WI38 (cell line): ENCODE measurements around the gene C19orf81.

Experiments used
- H3K4me3 ChIP-seq: 2 replicates; pipeline ENCODE4 v1.5.1; 2011; ENCODE audit warnings: low read depth, mild to moderate bottlenecking, control low read depth, low read length
- TF ChIP-seq, protein P1 (sequence below): IDR thresholded peaks from 2 replicates; pipeline ENCODE4 v1.5.1; 2012; ENCODE audit warnings: low read depth, mild to moderate bottlenecking, control low read depth, low read length

C19orf81 gene

DNA sequence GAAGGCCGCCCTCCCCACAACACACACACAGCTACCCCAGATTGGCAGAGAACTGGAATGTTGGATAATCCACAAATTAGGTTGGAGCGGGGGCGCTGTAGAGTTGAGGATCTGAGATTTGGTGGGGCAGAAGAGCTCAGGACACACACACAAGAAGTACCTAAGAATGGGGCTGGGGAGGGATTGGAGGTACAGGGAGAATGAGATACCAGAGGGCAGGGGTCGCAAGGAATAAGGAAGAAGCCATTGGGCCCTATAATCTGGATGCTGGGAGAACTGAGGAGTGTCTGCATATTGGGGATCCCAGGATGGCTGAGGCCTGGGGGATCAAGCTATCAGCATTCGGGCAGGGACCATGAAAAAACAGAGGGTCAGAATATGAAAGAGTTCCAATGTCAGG lies 21.1 kb upstream of the C19orf81 start:
- no peak overlapping the region for H3K4me3 ChIP-seq
- TF ChIP-seq, protein P1, sequence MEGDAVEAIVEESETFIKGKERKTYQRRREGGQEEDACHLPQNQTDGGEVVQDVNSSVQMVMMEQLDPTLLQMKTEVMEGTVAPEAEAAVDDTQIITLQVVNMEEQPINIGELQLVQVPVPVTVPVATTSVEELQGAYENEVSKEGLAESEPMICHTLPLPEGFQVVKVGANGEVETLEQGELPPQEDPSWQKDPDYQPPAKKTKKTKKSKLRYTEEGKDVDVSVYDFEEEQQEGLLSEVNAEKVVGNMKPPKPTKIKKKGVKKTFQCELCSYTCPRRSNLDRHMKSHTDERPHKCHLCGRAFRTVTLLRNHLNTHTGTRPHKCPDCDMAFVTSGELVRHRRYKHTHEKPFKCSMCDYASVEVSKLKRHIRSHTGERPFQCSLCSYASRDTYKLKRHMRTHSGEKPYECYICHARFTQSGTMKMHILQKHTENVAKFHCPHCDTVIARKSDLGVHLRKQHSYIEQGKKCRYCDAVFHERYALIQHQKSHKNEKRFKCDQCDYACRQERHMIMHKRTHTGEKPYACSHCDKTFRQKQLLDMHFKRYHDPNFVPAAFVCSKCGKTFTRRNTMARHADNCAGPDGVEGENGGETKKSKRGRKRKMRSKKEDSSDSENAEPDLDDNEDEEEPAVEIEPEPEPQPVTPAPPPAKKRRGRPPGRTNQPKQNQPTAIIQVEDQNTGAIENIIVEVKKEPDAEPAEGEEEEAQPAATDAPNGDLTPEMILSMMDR, result no peak

DNA sequence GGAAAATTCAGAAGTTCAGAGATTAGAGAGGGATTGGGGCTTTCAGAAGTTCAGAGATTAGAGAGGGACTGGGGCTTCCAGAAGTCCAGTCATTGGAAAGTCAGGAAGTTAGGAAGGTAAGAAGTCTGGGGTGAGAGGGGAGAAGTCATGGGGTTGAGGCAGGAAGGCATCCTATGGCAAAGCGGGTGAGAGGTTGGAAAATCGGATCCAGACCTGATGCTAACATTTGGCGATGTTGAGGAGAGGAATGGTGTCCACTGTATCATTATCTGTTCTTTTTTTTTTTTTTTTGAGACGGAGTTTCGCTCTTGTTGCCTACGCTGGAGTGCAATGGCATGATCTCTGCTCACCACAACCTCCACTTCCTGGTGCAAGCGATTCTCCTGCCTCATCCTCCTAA lies 20.7 kb upstream of the C19orf81 start:
- TF ChIP-seq, protein P1, result no peak

DNA sequence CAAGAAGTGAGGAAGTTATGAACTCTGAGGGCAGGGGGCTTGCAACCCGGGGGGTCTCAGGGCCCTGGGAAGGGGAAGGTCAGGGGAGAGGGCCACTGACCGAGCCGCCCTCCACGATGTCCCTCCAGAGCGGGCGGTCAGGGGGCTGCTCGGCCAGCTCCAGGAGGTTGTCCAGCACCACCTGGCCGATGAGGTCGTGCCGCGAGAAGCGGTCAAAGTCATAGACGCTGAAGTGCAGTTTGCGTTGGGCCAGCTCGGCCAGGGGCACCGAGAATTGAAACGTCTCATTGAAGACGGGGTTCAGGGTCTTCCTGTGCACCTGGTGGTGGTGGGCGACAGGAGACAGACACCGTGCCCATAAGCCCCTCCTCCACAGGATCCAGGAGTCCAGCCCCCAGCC lies 20.1 kb upstream of the C19orf81 start:
- TF ChIP-seq, protein P1, result no peak

More for the DNA sequence above, 20.7 kb upstream of the C19orf81 start:
- H3K4me3 ChIP-seq, result no peak overlapping the region

DNA sequence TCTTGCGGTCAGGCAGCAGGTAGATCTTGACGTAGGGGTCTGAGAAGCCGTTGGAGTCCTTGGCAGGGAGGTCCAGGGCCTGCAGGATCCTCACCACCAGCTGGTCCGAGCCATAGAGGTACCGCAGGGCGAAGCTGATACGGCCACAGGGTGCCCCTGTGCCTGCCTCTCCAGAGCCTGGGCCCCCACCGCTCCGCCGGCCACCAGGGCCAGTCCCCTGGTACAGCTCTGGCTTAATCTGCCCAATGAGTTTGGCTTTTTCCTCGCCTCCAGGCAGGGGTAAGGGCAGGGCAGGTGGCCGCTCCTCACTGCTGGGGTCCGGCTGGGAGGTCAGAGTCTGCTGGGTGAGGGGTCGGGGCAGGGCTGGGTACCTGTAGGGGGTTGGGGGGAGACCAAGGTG lies 19.4 kb upstream of the C19orf81 start:
- TF ChIP-seq, protein P1, result no peak

More for the DNA sequence above, 20.1 kb upstream of the C19orf81 start:
- H3K4me3 ChIP-seq, result no peak overlapping the region

DNA sequence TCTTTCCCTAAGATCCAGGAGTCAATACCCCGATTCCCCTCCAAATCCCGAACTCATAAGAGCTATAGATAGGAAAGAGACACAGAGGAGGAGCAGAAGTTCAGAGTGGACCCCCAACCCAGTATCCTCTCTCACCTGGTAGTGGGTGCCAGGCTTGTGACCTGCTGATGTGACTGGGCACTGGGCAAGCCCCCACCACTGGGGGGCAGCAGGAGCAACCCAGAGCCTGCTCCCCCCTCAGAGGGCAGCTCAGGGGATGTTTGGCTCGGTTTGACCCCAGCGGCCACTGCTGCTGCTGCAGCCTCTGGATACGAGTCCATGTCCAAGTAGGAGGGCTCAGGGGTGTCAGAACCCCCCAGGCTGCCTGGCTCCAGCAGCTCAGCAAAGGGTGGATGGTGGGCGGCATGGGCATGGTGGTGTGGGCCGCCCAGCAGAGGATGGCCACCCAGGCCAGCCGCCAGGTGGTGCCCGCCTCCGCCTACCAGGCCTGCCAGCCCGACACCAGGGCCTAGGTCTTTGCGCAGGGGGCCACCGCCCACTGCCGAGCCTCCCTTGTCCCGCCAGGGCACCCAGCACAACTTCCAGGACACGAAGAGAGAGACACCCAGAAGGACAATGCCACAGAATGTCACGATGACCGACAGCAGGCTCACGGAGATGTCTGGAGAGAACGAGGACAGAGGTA lies 17.0 kb upstream of the C19orf81 start:
- TF ChIP-seq, protein P1, result no peak

More for the DNA sequence above, 19.4 kb upstream of the C19orf81 start:
- H3K4me3 ChIP-seq, result no peak overlapping the region

DNA sequence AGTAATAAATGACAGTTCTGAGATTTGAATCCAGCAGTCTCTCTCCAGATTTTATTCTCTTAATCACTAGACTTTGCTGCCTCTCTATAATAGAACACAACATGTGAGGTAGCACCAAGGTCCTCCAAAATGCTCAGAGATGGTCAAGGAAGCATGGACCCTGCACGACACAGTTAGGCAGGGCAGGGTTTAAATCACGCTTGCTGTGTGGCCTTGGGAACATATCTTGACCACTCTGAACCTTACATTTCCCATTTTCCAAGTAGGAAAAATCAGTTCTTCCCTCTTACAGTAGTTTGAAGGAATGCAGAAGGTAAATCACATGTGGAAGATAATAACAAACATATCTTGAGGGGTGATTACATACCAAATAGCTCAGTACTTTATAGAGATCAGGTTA lies 15.9 kb upstream of the C19orf81 start:
- TF ChIP-seq, protein P1, result no peak
- H3K4me3 ChIP-seq, result no peak overlapping the region

More for the DNA sequence above, 17.0 kb upstream of the C19orf81 start:
- H3K4me3 ChIP-seq, result no peak overlapping the region

DNA sequence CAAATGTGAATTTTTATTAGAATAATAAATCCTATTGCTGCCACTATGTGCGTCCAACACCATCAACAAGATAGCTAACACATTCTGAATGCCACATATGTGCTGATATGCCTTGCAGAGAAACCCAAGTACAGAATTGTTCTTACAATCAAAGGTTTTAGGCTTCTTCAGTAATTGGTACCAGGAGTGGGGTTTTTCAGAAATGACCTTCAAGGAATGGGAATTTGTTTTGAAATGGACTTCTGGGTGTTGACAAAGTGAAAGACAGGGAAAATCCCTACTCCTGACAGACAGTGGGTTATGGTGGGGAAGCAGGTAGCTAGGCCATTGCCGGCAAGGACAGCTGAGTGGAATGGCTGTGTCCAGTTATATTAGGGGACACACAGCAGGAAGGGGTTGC lies 15.3 kb upstream of the C19orf81 start:
- no peak overlapping the region for H3K4me3 ChIP-seq
- TF ChIP-seq, protein P1, result no peak
